NOMO-1 (cell line): ENCODE measurements around the gene ANKRD2.

Source experiments
- DNase-seq, 2 experiments: peaks; one replicate each; lab custom pipeline; 2025; ENCODE audit not compliant: unreplicated experiment in 2 of 2; lab: John Stamatoyannopoulos, UW

ANKRD2 gene

GRCh38 chr10:97590748-97591495 is 18.3 kb downstream of the ANKRD2 start:
- DNase-seq, result no peak

GRCh38 chr10:97593421-97593820 is 20.8 kb downstream of the ANKRD2 start:
- no peak for DNase-seq

- no peak for DNase-seq
These were observed 23.8 kb downstream of the ANKRD2 start for GRCh38 chr10:97596101-97597082.

GRCh38 chr10:97597778-97598177 is 25.2 kb downstream of the ANKRD2 start:
- no peak for DNase-seq

GRCh38 chr10:97598407-97599271 is 26.1 kb downstream of the ANKRD2 start:
- no peak for DNase-seq

- DNase-seq, result no peak
These were observed 26.7 kb downstream of the ANKRD2 start for GRCh38 chr10:97599272-97599619.

GRCh38 chr10:97600616-97601015 is 28.0 kb downstream of the ANKRD2 start:
- no peak for DNase-seq

- DNase-seq, result no peak
These were observed 29.0 kb downstream of the ANKRD2 start for GRCh38 chr10:97601268-97602215.

GRCh38 chr10:97607095-97607636 is 34.6 kb downstream of the ANKRD2 start:
- DNase-seq, result no peak

- DNase-seq, result no peak
These were observed 36.5 kb downstream of the ANKRD2 start for GRCh38 chr10:97608991-97609561.

GRCh38 chr10:97611473-97611872 is 38.9 kb downstream of the ANKRD2 start:
- no peak for DNase-seq

GRCh38 chr10:97612386-97612785 is 39.8 kb downstream of the ANKRD2 start:
- DNase-seq, result peak in 1 of 2 experiments; percentile 32

- DNase-seq, result no peak
These were observed 45.7 kb downstream of the ANKRD2 start for GRCh38 chr10:97618285-97618684.

GRCh38 chr10:97618733-97619132 is 46.2 kb downstream of the ANKRD2 start:
- no peak for DNase-seq

- no peak for DNase-seq
These were observed 50.7 kb downstream of the ANKRD2 start for GRCh38 chr10:97623277-97623676.

- DNase-seq, result no peak
These were observed 55.2 kb downstream of the ANKRD2 start for GRCh38 chr10:97627731-97628130.

GRCh38 chr10:97628228-97628627 is 55.6 kb downstream of the ANKRD2 start:
- DNase-seq, result no peak

- DNase-seq, result no peak
These were observed 56.7 kb downstream of the ANKRD2 start for GRCh38 chr10:97629289-97629688.

GRCh38 chr10:97631098-97631497 is 58.5 kb downstream of the ANKRD2 start:
- no peak for DNase-seq
